HG03196 (cell line): ENCODE data around the gene FAM24B.
"Not testable (repeated sequence)": the region's sequence is repeated elsewhere in the genome, so short reads cannot be mapped to it uniquely, and the experiment has no call there.

Source experiments
- ATAC-seq: cut with Tn5 transposase; IDR thresholded peaks from one replicate; pipeline ENCODE4 v1.9.1; 2021; ENCODE audit not compliant: unreplicated experiment

The FAM24B gene

GRCh38 chr10:122879339-122880273 lies at the start of gene FAM24B:
FAM24B (minus strand) TSS chr10:122879581; CDS start chr10:122850515, 29,066 bp downstream.
- ATAC-seq, result peak; percentile 81

GRCh38 chr10:122915700-122916099 lies 36.3 kb upstream of the FAM24B start:
- ATAC-seq, result no peak

- no peak for ATAC-seq
Observed at GRCh38 chr10:122911889-122912484, 32.6 kb upstream of the FAM24B start.

GRCh38 chr10:122910310-122910709 lies 30.9 kb upstream of the FAM24B start, which contains the start of gene FAM24A:
FAM24A (plus strand) TSS chr10:122910610; CDS start chr10:122911635, 1,025 bp downstream.
- no peak for ATAC-seq

- not testable (repeated sequence) for ATAC-seq
Observed at GRCh38 chr10:122903861-122904260, 24.5 kb upstream of the FAM24B start.

- no peak for ATAC-seq
Observed at GRCh38 chr10:122894261-122894944, 15.0 kb upstream of the FAM24B start.

- ATAC-seq, result no peak
Observed at GRCh38 chr10:122884166-122884565, 4.8 kb upstream of the FAM24B start.

- ATAC-seq, result no peak
Observed at GRCh38 chr10:122882766-122883165, 3.4 kb upstream of the FAM24B start.

GRCh38 chr10:122878799-122879338 lies 512 bp downstream of the FAM24B start:
- peak; percentile 15 for ATAC-seq

GRCh38 chr10:122877264-122877663 lies 2.1 kb downstream of the FAM24B start:
- ATAC-seq, result no peak

- ATAC-seq, result no peak
Observed at GRCh38 chr10:122876467-122876855, 2.9 kb downstream of the FAM24B start.

- ATAC-seq, result no peak
Observed at GRCh38 chr10:122875843-122876466, 3.4 kb downstream of the FAM24B start.

GRCh38 chr10:122871947-122872346 lies 7.4 kb downstream of the FAM24B start:
- ATAC-seq, result not testable (repeated sequence)

- not testable (repeated sequence) for ATAC-seq
Observed at GRCh38 chr10:122868768-122869167, 10.6 kb downstream of the FAM24B start.

GRCh38 chr10:122866757-122867482 lies 12.5 kb downstream of the FAM24B start:
- ATAC-seq, result not testable (repeated sequence)

GRCh38 chr10:122864901-122865300 lies 14.5 kb downstream of the FAM24B start:
- no peak for ATAC-seq

GRCh38 chr10:122864194-122864592 lies 15.2 kb downstream of the FAM24B start:
- ATAC-seq, result no peak

- ATAC-seq, result no peak
Observed at GRCh38 chr10:122863216-122864193, 15.9 kb downstream of the FAM24B start.

GRCh38 chr10:122861711-122862161 lies 17.6 kb downstream of the FAM24B start:
- no peak for ATAC-seq
